Kidney tubule cell (primary cell): ENCODE measurements around the gene INPP5K.
A peak's percentile ranks its signal among the peaks of the same experiment; 100 is the strongest.
"Not testable (repeated sequence)": the region's sequence is repeated elsewhere in the genome, so short reads cannot be mapped to it uniquely, and the experiment has no call there.

Experiments
- DNase-seq: peaks from one replicate; pipeline ENCODE4 v3.0.0-alpha.2; 2018; ENCODE audit warnings: low spot score

Gene INPP5K

DNA sequence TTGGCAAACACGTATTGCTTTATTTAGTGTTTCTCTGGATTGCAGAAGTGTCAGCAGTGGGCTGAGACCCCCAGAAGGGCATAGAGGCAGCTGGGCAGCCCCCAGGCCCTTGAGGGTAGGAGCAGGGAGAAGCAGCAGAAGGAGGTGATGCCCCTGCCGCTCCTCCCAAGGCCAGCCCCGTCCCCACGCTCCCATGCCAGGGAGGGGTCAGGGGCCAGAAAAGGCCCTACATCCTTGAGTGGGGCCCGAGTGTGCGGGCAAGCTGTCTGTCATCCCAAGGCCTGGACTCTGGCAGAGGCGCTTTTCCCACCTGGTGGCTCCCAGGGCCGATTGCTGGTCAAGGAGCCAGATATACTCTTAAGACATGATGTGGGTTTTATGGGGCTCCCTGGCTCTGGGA lies 52.2 kb downstream of the INPP5K start:
- no peak for DNase-seq

DNA sequence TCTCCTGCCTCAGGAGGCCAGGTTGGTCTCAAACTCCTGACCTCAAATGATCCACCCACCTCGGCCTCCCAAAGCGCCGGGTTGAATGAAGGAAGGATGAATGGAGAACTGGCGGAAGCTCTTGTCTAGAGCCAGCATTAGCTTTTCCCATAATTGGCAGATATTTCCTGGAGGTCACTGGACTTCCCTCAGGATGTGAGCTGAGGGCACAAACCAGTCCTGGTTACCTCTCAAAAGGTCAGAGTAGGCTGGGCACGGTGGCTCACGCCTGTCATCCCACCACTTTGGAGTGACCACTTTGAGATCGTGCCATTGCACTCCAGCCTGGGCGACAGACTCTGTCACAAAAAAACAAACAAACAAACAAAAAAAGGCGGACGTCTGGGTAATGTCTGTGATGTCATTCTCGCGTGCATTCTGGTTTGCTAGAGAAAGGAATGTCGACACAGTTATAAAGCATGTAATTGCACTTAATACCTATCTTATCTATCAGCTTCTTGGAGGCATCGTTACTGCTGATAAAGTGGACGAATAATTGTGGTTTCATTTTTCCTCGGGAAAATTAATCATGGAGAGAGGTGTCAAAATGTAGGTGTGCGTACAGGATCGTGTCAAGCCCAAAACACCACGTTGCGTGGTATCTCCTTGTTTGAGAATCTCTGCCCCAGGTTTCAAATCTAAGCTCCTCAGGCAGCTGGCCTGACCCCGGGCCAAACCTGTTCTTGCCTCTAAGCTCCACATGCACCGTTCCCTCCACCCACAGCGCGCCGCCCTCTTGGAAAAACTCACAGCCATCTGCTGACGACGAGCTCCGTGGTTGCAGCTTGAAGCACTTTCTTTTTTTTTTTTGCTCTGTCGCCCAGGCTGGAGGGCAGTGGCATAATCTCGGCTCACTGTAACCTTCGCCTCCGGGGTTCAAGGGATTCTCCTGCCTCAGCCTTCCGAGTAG lies 54.0 kb downstream of the INPP5K start:
- DNase-seq = no peak

DNA sequence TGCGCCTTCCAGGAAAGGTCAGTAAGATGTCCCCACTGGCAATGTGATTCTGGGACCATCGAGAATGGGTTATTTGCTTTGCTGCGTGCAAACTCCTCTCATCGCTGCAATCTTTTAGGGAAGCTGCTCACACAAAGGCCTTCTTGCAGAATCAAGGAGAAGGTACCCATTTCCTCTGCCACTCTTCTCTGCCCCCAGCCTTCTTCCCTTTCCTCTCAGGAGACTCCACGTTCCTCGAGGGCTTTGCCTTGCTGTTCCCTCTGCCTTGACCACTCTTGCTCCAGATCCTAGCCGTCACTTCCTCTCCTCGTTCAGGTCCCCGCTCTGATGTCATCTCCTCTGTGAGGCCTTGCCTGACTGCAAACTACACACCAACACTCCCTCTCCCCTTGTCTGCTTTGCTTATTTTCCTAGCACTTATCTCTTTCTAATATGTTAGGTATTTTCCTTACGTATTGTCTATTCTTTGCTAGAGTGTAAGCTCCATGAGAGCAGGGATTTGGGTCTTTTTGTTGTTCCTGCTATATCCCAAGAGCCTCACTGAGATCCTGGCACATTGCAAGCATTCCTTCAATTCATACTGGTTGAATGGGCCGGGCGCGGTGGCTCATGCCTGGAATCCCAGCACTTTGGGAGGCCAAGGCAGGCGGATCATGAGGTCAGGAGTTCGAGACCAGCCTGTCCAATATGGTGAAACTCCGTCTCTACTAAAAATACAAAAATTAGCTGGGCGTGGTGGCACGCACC lies 55.0 kb downstream of the INPP5K start:
- peak; percentile 17 for DNase-seq

GRCh38 chr17:1460233-1460632 lies 56.2 kb downstream of the INPP5K start:
- peak; percentile 89 for DNase-seq

- DNase-seq = peak; percentile 97
Measured at GRCh38 chr17:1455797-1456599, 60.4 kb downstream of the INPP5K start, which contains the start of gene CRK. TSS of gene CRK (minus strand) at chr17:1456232. CDS start at chr17:1456117, 115 bp downstream.

- DNase-seq = peak; percentile 81
Measured at GRCh38 chr17:1455291-1455796, 61.1 kb downstream of the INPP5K start.

GRCh38 chr17:1454541-1454940 lies 61.9 kb downstream of the INPP5K start:
- DNase-seq = no peak

- not testable (repeated sequence) for DNase-seq
Measured at GRCh38 chr17:1453694-1454093, 62.7 kb downstream of the INPP5K start.

DNA sequence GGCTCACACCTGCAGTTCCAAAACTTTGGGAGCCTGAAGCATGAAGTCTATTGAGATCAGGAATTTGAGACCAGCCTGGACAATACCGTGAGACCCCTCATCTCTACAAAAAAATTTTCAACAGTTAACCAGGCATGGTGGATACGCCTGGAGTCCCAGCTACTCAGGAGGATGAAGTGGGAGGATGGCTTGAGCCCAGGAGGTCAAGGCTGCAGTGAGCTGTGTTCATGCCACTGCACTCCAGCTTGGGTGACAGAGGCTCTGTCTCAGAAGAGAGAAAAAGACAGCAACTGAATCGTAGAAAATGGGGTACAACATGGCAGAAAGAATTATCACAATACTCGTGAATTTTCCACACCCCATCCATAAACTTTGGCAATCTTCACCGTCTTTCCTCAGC lies 63.6 kb downstream of the INPP5K start:
- DNase-seq = no peak

- not testable (repeated sequence) for DNase-seq
Measured at GRCh38 chr17:1450261-1450660, 66.2 kb downstream of the INPP5K start.

GRCh38 chr17:1449412-1449967 lies 66.9 kb downstream of the INPP5K start:
- no peak for DNase-seq

GRCh38 chr17:1447052-1447451 lies 69.4 kb downstream of the INPP5K start:
- no peak for DNase-seq

DNA sequence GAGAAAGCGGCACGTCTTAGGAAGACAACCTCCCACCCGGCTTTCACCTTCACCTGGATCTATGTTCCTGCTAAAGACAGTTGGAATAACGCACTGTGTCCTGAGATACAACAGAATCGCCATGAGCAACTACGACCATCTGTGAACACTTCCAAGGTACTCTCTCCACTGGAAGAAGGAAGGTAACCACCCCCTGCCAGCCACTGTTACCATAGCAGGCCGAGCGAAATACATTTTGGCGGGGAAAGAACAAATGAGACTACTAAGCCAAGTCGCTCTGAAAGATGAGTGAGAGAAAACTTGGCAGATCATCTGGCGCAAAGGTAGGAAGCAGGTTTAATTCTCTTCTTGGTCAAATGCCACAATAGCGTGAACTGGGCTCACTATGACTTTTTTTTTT lies 70.2 kb downstream of the INPP5K start:
- no peak for DNase-seq

GRCh38 chr17:1445695-1446094 lies 70.7 kb downstream of the INPP5K start:
- not testable (repeated sequence) for DNase-seq
